K562 (cell line): ENCODE measurements around the gene MYMX. TPM values are rescaled to one million over a fixed set of nuclear protein-coding genes. Genes with fewer than 3 reads are reported as not detected.
A peak's percentile ranks its signal among the peaks of the same experiment; 100 is the strongest.

Source experiments
- CEBPB ChIP-seq: fragments of 450-650 bp; IDR thresholded peaks from 2 replicates; pipeline ENCODE4 v1.6.1; 2016; ENCODE audit warnings: missing genetic modification characterization, missing compliant biosample characterization
- CHD7 ChIP-seq: fragments of 200-600 bp; sonication (generic); IDR thresholded peaks from one replicate; pipeline ENCODE4 v1.6.1; 2012; ENCODE audit warnings: mild to moderate bottlenecking, low read depth, low read length, inconsistent platforms
- HBP1 ChIP-seq: fragments of 450-650 bp; formaldehyde crosslinking; IDR thresholded peaks from 2 replicates; pipeline ENCODE4 v1.4.0; 2022; ENCODE audit warnings: missing genetic modification characterization
- KDM5B ChIP-seq: fragments of 200-600 bp; sonication (generic); IDR thresholded peaks from 2 replicates; pipeline ENCODE4 v1.6.1; 2012; ENCODE audit warnings: low read depth, mild to moderate bottlenecking, moderate library complexity, low read length, control low read depth, inconsistent platforms; ENCODE audit not compliant: insufficient replicate concordance
- MCM2 ChIP-seq: fragments of 450-650 bp; IDR thresholded peaks from 2 replicates; pipeline ENCODE4 v1.6.1; 2017; ENCODE audit warnings: low read depth, mild to moderate bottlenecking
- POLR3G ChIP-seq: IDR thresholded peaks from 2 replicates; pipeline ENCODE4 v1.6.1; 2011; ENCODE audit not compliant: insufficient read length, insufficient replicate concordance; ENCODE audit errors: extremely low read depth
- TAF1 ChIP-seq: IDR thresholded peaks from 2 replicates; pipeline ENCODE4 v1.6.1; 2011; ENCODE audit warnings: mild to moderate bottlenecking, low read length, moderate library complexity; ENCODE audit not compliant: insufficient read depth, control insufficient read depth, severe bottlenecking; ENCODE audit errors: extremely low read depth
- ZNF316 ChIP-seq: fragments of 450-650 bp; IDR thresholded peaks from 2 replicates; pipeline ENCODE4 v1.6.1; 2016
- ZNF518B ChIP-seq: fragments of 250-450 bp; sonication (Bioruptor Pico); IDR thresholded peaks from 2 replicates; pipeline ENCODE4 v1.5.0; 2021; ENCODE audit warnings: mild to moderate bottlenecking, moderate library complexity
- polyA plus RNA-seq, 8 experiments: library from polyadenylated mRNA; depleted of rRNA in 4 of 8; stranded (reverse) in 5 of 8; unstranded in 3 of 8; fragments of >200 nt; fragmentation: Nextera tagmentation in 2 of 8; fragmentation: Illumina TruSeq in 1 of 8; extraction: Ambion mirVana in 2 of 8; extraction: Trizol in 1 of 8; gene quantifications; 2 replicates each; pipeline versions ENCODE4 v1.2.1 to v1.2.3, GENCODE V29; 2011 to 2014; ENCODE audit warnings: inconsistent platforms in 1 of 8, missing spikeins in 1 of 8
- total RNA-seq, 7 experiments: library from RNA; depleted of rRNA in 6 of 7; stranded (reverse); fragments of >200 nt in 6 of 7; fragmentation: Illumina TruSeq in 2 of 7; extraction: Trizol in 2 of 7; gene quantifications; 2 replicates each; pipeline versions ENCODE4 v1.2.1 to v1.2.3, GENCODE V29; 2011 to 2021; ENCODE audit warnings: low replicate concordance in 1 of 7

Gene MYMX
- total and polyA plus RNA-seq, 9 of the 15 experiments (the other 6 are each of a cell fraction or from before 2014, with no cell fraction given): 0.12 TPM; not detected in 8

GRCh38 chr6:44250067-44250717 is 33.5 kb downstream of the MYMX start (continued):
- TF ChIP-seq ZNF518B (CRISPR knock-in tag) (no peak), POLR3G (no peak), ZNF316 (no peak), HBP1 (CRISPR knock-in tag) (no peak), CEBPB (tag) (peak; percentile 12; the same call in 1 of the 2 replicates), TAF1 (no peak), CHD7 (no peak), KDM5B (peak; percentile 14), MCM2 (no peak)
